Stimulated activated memory B cell treated with anti-CD40 and anti-IgM and Interleukin-4, amounts not matched to agents 10 μg/mL and 1 μg/mL and 100 μg/mL, for 72 hours (primary cell): ENCODE data around the gene GP1BB.

Source experiments
- ATAC-seq: fragments of 150-1000 bp; cut with Tn5 transposase; 2 replicates; pipeline ENCODE4 v1.10.0; 2021
- H3K27ac Mint-ChIP-seq: one replicate; pipeline ENCODE4 v1.8.0; 2022; ENCODE audit warnings: mild to moderate bottlenecking, mixed read lengths
- H3K27me3 Mint-ChIP-seq: one replicate; pipeline ENCODE4 v1.8.0; 2022; ENCODE audit warnings: mixed read lengths
- H3K36me3 Mint-ChIP-seq: one replicate; pipeline ENCODE4 v1.8.0; 2022; ENCODE audit warnings: mixed read lengths
- H3K4me1 Mint-ChIP-seq: one replicate; pipeline ENCODE4 v1.8.0; 2022; ENCODE audit warnings: mixed read lengths
- H3K4me3 Mint-ChIP-seq: one replicate; pipeline ENCODE4 v1.8.0; 2022; ENCODE audit warnings: mild to moderate bottlenecking, moderate library complexity, mixed read lengths
- H3K9me3 Mint-ChIP-seq: one replicate; pipeline ENCODE4 v1.8.0; 2022; ENCODE audit warnings: mixed read lengths

Gene GP1BB

DNA sequence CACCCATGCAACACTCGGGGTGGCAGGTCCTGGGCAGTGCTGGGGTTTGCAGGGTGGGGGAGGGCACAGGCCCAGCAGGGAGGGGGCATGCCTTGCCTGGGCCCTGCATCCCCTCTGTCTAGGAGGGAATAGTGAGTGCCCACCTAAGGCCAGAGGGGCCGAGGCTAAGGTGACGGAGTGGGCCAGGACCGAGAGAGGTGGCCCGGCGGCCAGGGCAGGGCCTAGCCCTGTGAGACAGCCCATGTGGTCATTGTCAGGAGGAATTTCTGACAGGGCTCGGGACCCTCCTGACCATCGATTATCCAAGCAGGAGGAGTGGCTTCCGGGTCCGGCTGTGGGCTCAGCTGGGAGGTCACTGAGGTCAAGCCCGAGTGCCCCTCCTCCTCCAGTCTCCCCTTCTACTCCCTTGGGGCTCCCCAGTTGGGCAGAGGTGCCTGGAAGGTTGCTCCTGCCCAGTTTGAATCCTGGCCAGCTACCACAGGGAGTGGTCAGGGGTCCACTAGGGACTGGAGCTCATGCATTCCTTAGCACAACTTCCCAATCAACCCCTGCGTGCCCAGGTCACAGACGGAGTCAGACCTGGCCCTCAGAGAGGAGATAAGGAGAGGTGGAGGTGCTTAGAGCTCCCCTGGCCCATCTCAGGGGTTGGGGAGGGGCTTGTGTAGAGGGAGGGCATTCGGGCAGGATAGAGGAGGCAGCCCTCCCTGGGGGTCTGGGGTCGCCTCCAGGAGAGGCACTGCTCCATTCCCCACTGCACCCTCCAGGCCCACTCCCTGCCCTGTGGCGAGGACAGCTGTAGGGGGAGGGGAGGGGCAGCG is 14.7 kb downstream of the GP1BB start:
- no peaks in the 10 kb centered on the region for H3K4me1 Mint-ChIP-seq
- H3K4me3 Mint-ChIP-seq: no peak overlapping the region
- no peaks in the 10 kb centered on the region for H3K9me3 Mint-ChIP-seq
- H3K36me3 Mint-ChIP-seq: no peaks in the 10 kb centered on the region
- no peak overlapping the region for H3K27ac Mint-ChIP-seq
- no peak for ATAC-seq
- peaks cover 32% of the 10 kb centered on the region for H3K27me3 Mint-ChIP-seq

GRCh38 chr22:19738664-19739447 is 15.5 kb downstream of the GP1BB start:
- Mint-ChIP-seq H3K27ac (no peak overlapping the region), H3K4me3 (no peak overlapping the region), H3K36me3 (no peaks in the 10 kb centered on the region), H3K9me3 (no peaks in the 10 kb centered on the region), H3K4me1 (no peaks in the 10 kb centered on the region), H3K27me3 (peaks cover 24% of the 10 kb centered on the region)
- ATAC-seq: no peak

GRCh38 chr22:19739448-19739895 is 16.1 kb downstream of the GP1BB start:
- ATAC-seq: no peak
- Mint-ChIP-seq H3K9me3 (no peaks in the 10 kb centered on the region), H3K27ac (no peak overlapping the region), H3K36me3 (no peaks in the 10 kb centered on the region), H3K27me3 (peaks cover 20% of the 10 kb centered on the region), H3K4me3 (no peak overlapping the region), H3K4me1 (no peaks in the 10 kb centered on the region)

DNA sequence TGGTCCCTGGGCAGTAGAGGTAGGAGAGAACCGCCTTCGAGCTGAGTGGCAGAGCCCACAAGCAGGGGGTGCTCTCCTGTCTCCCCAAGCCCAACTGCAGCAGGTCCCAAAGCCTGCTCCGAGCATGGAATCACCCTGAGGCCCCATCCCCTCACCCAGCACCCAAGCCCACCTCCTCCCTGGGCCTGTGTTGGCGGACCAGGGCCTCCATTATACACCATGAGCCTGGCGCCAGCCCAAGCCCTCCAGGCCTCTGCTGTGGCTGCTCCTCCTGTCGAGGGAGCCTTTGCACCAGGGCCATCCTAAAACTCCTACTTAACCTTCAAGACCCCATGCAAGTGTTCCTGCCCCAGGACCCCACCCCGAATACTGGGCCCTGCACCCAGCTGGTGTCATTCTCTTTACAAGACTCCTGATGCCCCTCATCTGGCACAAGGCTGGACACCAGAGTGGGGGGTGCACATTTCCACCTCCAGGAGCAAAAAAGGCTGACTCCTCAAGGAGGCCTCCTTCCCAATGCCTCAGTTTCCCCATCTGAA is 16.6 kb downstream of the GP1BB start:
- H3K9me3 Mint-ChIP-seq: no peaks in the 10 kb centered on the region
- no peaks in the 10 kb centered on the region for H3K36me3 Mint-ChIP-seq
- H3K4me3 Mint-ChIP-seq: no peak overlapping the region
- ATAC-seq: no peak
- H3K4me1 Mint-ChIP-seq: no peaks in the 10 kb centered on the region
- no peak overlapping the region for H3K27ac Mint-ChIP-seq
- peaks cover 17% of the 10 kb centered on the region for H3K27me3 Mint-ChIP-seq

DNA sequence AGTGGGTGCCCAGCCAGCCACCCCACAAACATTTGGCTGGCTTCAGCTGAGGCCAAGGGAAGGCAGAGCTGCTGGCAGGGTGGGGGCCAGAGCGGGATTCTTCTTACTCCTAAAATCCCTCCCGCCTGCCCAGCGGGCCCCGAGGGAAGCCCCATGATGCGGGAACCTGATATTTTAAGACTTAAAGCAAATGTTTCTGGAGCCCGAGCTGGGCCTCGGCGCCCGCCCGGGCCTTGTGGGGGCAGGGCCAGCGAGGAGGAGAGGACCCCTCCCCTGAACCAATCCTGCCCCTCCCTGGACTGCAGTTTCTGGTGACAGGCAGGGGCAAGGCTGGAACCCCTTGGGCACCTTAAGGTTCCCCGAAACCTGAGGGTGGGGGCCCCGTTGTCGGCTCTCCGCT is 17.2 kb downstream of the GP1BB start:
- Mint-ChIP-seq H3K4me3 (no peak overlapping the region), H3K4me1 (no peaks in the 10 kb centered on the region), H3K27me3 (peaks cover 13% of the 10 kb centered on the region), H3K27ac (no peak overlapping the region), H3K36me3 (no peaks in the 10 kb centered on the region), H3K9me3 (no peaks in the 10 kb centered on the region)
- ATAC-seq: no peak

DNA sequence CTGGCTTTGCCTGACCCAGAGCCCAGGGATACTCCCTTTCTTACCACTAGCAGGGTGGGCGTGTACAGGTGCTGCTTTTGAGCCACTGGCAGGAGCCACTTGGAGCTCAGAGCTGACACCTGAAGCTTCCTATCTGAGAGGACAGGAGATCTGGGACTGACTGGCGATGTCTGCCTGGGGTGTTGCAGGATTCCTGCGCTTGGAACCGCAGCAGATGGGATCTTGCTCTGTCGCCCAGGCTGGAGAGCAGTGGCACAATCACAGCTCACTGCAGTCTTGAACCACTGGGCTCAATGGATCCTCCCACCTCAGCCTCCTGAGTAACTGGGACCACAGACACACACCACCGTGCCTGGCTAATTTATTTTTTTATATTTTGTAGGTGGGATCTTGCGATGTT is 17.7 kb downstream of the GP1BB start:
- no peak for ATAC-seq
- H3K4me1 Mint-ChIP-seq: no peaks in the 10 kb centered on the region
- peaks cover 16% of the 10 kb centered on the region for H3K27me3 Mint-ChIP-seq
- H3K4me3 Mint-ChIP-seq: no peak overlapping the region
- H3K27ac Mint-ChIP-seq: no peak overlapping the region
- H3K36me3 Mint-ChIP-seq: no peaks in the 10 kb centered on the region
- no peaks in the 10 kb centered on the region for H3K9me3 Mint-ChIP-seq

- H3K9me3 Mint-ChIP-seq: no peaks in the 10 kb centered on the region
- peaks cover 23% of the 10 kb centered on the region for H3K27me3 Mint-ChIP-seq
- H3K4me1 Mint-ChIP-seq: no peaks in the 10 kb centered on the region
- no peak for ATAC-seq
- H3K4me3 Mint-ChIP-seq: no peak overlapping the region
- H3K27ac Mint-ChIP-seq: no peak overlapping the region
- no peaks in the 10 kb centered on the region for H3K36me3 Mint-ChIP-seq
Observed at GRCh38 chr22:19742160-19743066, 19.1 kb downstream of the GP1BB start.

DNA sequence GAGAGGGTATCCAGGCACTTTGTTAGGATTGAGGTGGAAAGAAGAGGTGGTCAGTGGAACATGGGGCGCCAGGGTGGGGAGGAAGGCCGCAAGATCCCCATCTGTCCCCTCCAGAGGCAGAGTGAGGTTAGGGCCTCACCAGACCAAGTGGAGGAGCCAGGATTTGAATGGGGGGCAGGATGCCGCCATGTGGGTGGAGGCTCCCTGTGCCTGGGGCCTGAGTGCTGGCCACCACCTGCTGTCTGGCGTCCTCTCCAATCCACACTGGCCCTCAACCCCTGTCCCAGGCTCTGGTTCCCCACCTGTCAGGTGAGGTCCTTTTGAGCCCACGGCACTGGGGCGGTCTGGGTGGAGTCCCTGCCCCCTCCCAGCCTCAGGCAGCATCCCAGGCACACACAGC is 19.7 kb downstream of the GP1BB start:
- Mint-ChIP-seq H3K9me3 (no peaks in the 10 kb centered on the region), H3K4me3 (no peak overlapping the region), H3K27ac (no peak overlapping the region), H3K27me3 (peaks cover 23% of the 10 kb centered on the region), H3K4me1 (no peaks in the 10 kb centered on the region), H3K36me3 (no peaks in the 10 kb centered on the region)
- ATAC-seq: no peak

- H3K27ac Mint-ChIP-seq: no peak overlapping the region
- H3K9me3 Mint-ChIP-seq: no peaks in the 10 kb centered on the region
- no peak for ATAC-seq
- H3K27me3 Mint-ChIP-seq: peaks cover 25% of the 10 kb centered on the region
- no peak overlapping the region for H3K4me3 Mint-ChIP-seq
- H3K36me3 Mint-ChIP-seq: no peaks in the 10 kb centered on the region
- H3K4me1 Mint-ChIP-seq: no peaks in the 10 kb centered on the region
Observed at GRCh38 chr22:19743651-19744050, 20.3 kb downstream of the GP1BB start.

DNA sequence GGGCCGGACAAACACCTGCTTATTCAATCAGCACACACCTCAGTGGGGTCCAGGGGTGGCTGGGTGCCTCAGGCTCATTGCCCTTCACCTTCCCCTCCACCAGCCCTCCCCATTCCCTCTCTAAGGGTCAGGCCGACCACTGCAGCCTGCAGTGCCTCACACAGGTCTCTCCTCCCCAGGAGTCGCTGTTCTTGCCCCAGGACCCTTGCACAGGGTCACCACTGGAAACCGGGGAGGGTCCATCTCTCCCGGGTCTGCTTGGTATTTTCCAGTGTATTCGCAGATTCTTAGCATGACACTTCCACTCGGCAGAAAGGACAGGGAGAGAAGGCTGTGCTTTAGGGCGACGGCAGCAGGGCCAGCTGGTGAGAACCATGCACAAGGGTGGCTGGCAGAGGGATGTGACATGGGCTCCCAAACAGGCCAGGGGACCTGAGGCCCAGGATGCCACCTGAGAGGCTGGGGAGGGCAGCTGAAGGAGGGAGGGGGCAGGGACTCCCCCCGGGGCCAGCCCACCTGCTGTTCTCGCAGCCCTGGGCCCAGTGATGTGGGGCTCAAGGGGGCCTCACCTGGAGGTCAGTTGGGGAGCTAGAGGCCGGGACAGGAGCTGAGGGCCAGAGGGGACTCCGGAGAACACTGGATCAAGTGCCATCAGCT is 21.1 kb downstream of the GP1BB start:
- Mint-ChIP-seq H3K36me3 (no peaks in the 10 kb centered on the region), H3K27ac (no peak overlapping the region)

GRCh38 chr22:19745155-19746101 is 22.1 kb downstream of the GP1BB start:
- no peak for ATAC-seq
- H3K36me3 Mint-ChIP-seq: no peaks in the 10 kb centered on the region
- H3K9me3 Mint-ChIP-seq: no peaks in the 10 kb centered on the region
- no peak overlapping the region for H3K4me3 Mint-ChIP-seq
- no peaks in the 10 kb centered on the region for H3K4me1 Mint-ChIP-seq
- no peak overlapping the region for H3K27ac Mint-ChIP-seq
- H3K27me3 Mint-ChIP-seq: peaks cover 26% of the 10 kb centered on the region

More for the DNA sequence above, 21.1 kb downstream of the GP1BB start:
- H3K9me3 Mint-ChIP-seq: no peaks in the 10 kb centered on the region
- ATAC-seq: no peak
- no peak overlapping the region for H3K4me3 Mint-ChIP-seq
- H3K4me1 Mint-ChIP-seq: no peaks in the 10 kb centered on the region
- H3K27me3 Mint-ChIP-seq: peaks cover 25% of the 10 kb centered on the region

DNA sequence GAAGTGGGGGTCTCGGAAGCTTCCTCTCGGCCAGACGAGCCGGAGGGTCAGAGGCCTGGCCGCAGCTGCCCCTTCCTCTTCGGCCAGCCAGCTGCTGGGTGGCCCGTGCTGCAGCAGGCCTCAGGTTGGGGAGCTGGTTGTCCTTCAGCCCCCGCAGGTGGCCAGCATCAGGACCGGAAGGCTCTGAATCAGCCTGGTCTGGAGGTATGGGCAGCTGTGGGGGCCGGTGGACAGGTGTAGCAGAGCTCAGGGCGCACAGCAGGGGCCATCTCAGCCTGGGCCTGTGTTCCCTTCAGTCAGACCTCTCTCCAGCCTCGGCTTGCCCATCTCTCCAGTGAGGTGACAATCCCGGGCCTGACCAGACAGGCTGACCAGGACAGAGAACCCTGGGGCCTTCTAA is 23.4 kb downstream of the GP1BB start:
- Mint-ChIP-seq H3K27ac (no peak overlapping the region), H3K4me1 (no peaks in the 10 kb centered on the region), H3K36me3 (no peaks in the 10 kb centered on the region), H3K9me3 (no peaks in the 10 kb centered on the region), H3K27me3 (peaks cover 39% of the 10 kb centered on the region), H3K4me3 (no peak overlapping the region)
- no peak for ATAC-seq

GRCh38 chr22:19747551-19747950 is 24.2 kb downstream of the GP1BB start:
- Mint-ChIP-seq H3K4me3 (no peak overlapping the region), H3K27me3 (peaks cover 47% of the 10 kb centered on the region), H3K4me1 (no peaks in the 10 kb centered on the region), H3K9me3 (no peaks in the 10 kb centered on the region), H3K36me3 (no peaks in the 10 kb centered on the region), H3K27ac (no peak overlapping the region)
- no peak for ATAC-seq

DNA sequence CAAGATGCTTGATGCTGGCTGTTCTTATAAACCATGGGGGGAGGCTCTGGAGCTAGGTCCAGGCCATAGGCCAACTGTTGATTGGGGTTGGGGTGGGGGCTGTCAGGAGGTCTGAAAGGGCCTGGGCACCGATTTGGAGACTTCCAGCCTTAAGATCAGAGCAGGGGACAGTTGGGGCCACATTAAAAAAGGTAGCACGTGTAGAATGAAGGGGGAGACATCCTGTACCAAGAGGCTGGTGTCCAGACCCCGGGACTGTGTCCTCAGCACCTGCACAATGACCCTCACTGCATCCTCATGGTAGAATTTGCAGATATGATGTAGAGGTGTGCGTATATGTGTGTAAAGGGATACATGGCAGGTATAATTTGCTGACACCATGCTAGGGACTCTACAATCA is 24.8 kb downstream of the GP1BB start:
- H3K27me3 Mint-ChIP-seq: peaks cover 53% of the 10 kb centered on the region
- H3K4me1 Mint-ChIP-seq: no peaks in the 10 kb centered on the region
- H3K27ac Mint-ChIP-seq: no peak overlapping the region
- ATAC-seq: no peak
- no peaks in the 10 kb centered on the region for H3K9me3 Mint-ChIP-seq
- H3K36me3 Mint-ChIP-seq: no peaks in the 10 kb centered on the region
- no peak overlapping the region for H3K4me3 Mint-ChIP-seq
